BJ (cell line): ENCODE data around the gene GOLGA1. TPM values are rescaled to one million over a fixed set of nuclear protein-coding genes. Genes with fewer than 3 reads are reported as not detected.
A peak's percentile ranks its signal among the peaks of the same experiment; 100 is the strongest.

Experiments
- CTCF ChIA-PET: fragments of 350-600 bp; formaldehyde crosslinking; extraction: SDS; loops from one replicate; lab custom pipeline; 2021; ENCODE audit warnings: antibody characterized with exemption, inconsistent platforms; lab: Yijun Ruan, JAX
- POLR2A ChIA-PET: fragments of 300-600 bp; sonication (Branson Sonifier 250); formaldehyde crosslinking; extraction: SDS; loops from one replicate; lab custom pipeline; 2021; ENCODE audit warnings: antibody characterized with exemption; lab: Charles Lee
- DNase-seq: peaks from one replicate; pipeline ENCODE4 v3.0.0-alpha.2; 2011; ENCODE audit warnings: low read depth
- H3K27me3 ChIP-seq: 2 replicates; pipeline ENCODE4 v1.6.0; 2011; ENCODE audit warnings: low read length; ENCODE audit not compliant: control insufficient read depth, insufficient read depth
- H3K36me3 ChIP-seq: 2 replicates; pipeline ENCODE4 v1.5.1; 2011; ENCODE audit warnings: low read length; ENCODE audit not compliant: control insufficient read depth, insufficient read depth
- H3K4me3 ChIP-seq: 2 replicates; pipeline ENCODE4 v1.5.1; 2011; ENCODE audit warnings: low read depth, mild to moderate bottlenecking, control low read depth, low read length
- polyA plus RNA-seq: library from polyadenylated mRNA; depleted of rRNA; stranded (reverse); fragments of >200 nt; gene quantifications from 2 replicates; pipeline ENCODE4 v1.2.3, GENCODE V29; 2011
- TF ChIP-seq, protein P1 (sequence below): IDR thresholded peaks from 2 replicates; pipeline ENCODE4 v1.5.1; 2011; ENCODE audit warnings: low read depth, mild to moderate bottlenecking, control low read depth, inconsistent platforms, low read length, moderate library complexity; ENCODE audit not compliant: insufficient read depth

GOLGA1 gene
- polyA plus RNA-seq, 1 experiment: 12.4 TPM

- DNase-seq: no peak
- CTCF ChIA-PET: interaction anchor here (1.4 to 2.0 kb wide), 2 partner anchors 17 to 97 kb away, joined by 7 to 9 read pairs; partner anchors contain the start of gene NR6A1
- TF ChIP-seq, protein P1, sequence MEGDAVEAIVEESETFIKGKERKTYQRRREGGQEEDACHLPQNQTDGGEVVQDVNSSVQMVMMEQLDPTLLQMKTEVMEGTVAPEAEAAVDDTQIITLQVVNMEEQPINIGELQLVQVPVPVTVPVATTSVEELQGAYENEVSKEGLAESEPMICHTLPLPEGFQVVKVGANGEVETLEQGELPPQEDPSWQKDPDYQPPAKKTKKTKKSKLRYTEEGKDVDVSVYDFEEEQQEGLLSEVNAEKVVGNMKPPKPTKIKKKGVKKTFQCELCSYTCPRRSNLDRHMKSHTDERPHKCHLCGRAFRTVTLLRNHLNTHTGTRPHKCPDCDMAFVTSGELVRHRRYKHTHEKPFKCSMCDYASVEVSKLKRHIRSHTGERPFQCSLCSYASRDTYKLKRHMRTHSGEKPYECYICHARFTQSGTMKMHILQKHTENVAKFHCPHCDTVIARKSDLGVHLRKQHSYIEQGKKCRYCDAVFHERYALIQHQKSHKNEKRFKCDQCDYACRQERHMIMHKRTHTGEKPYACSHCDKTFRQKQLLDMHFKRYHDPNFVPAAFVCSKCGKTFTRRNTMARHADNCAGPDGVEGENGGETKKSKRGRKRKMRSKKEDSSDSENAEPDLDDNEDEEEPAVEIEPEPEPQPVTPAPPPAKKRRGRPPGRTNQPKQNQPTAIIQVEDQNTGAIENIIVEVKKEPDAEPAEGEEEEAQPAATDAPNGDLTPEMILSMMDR: no peak
- Histone ChIP-seq H3K36me3 (peaks cover 6% of the 10 kb centered on the region; the same call in 1 of the 2 replicates), H3K27me3 (no peaks in the 10 kb centered on the region), H3K4me3 (peak overlapping the region; percentile 96)
- POLR2A ChIA-PET: no interaction called here
Measured at GRCh38 chr9:124869466-124869985, 71.4 kb downstream of the GOLGA1 start.

DNA sequence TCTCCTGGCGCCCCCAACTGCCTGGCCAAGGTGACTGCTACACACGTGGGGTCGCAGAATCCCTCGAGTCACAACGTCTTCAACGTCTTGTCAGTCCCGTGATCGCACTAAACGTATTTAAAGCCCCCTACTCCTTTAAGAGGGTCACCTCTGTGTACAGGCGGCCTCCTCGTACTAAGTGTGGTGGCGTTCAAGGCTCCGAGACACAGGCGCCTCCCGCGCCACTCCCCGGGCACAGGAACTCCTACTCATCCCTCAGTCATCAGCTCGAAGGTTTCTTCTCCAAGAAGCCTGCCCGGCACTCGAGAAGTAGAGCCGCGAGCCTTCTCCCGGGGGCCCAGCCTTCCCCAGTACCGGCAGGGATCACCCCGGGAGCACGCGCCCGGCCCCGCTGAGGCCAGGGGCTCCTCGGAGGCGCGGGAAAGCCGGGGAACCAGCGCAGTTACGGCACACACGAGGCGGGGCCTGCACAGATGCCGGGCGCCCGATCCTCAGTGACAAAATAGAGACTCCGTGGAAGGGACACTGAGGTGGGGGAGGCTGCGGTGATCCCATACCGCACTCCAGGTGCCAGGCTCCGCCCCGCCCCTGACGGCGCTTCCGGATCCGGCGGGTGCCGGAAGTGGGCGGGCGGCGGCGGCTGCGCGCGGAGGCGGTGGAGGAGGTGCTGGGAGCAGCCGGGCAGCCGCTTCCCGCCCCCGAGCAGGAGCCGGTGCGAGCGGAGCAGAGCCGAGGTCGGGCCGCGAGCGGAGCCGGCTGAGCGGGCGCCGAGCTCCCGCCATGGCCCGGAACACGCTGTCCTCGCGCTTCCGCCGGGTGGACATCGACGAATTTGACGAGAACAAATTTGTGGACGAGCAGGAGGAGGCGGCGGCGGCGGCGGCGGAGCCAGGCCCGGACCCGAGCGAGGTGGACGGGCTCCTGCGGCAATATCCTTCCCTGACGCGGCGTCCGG lies 72.1 kb downstream of the GOLGA1 start:
- DNase-seq: no peak
- TF ChIP-seq, protein P1: peak; percentile 42; the same call in 1 of the 2 replicates
- H3K36me3 ChIP-seq: peaks cover 4% of the 10 kb centered on the region; the same call in 1 of the 2 replicates
- H3K4me3 ChIP-seq: peak overlapping the region; percentile 96
- no peaks in the 10 kb centered on the region for H3K27me3 ChIP-seq
- ChIA-PET CTCF (no interaction called here), POLR2A (no interaction called here)

DNA sequence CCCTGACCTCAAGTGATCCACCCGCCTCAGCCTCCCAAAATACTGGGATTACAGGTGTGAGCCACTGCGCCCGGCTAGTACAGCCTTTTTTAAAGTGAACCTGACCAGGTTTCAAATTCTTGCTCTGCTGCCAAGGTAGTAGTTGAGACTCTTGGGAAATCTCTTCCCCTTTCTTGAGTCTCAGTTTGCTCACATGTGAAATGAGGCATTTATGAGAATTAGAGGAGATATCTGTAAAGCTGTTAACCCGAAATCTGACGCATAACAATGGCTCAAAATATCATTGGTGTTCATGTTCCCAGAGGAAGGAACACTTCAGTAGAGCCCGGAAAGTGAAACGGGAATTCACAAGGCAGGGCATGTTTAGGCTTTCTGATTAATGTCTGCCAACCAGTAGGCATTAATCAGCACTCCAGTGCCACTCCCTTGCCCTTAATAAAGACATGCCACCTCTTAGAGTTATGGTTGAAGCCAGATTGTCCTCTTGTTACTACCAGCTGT lies 77.5 kb downstream of the GOLGA1 start:
- no peak for DNase-seq
- Histone ChIP-seq H3K36me3 (peaks cover 19% of the 10 kb centered on the region), H3K27me3 (no peaks in the 10 kb centered on the region), H3K4me3 (no peak overlapping the region)
- POLR2A ChIA-PET: no interaction called here
- CTCF ChIA-PET: interaction anchor here (1.6 to 36.1 kb wide), 3 partner anchors 11 to 87 kb away, joined by 4 to 1161 read pairs (median 50); partner anchors contain the start of genes NR6A1, OLFML2A and WDR38
- TF ChIP-seq, protein P1: no peak

- ChIA-PET CTCF (interaction anchor here (0.6 to 36.1 kb wide), 8 partner anchors 9 to 282 kb away, joined by 3 to 1161 read pairs (median 4); partner anchors contain the start of genes NR6A1, OLFML2A, SCAI and WDR38), POLR2A (interaction anchor here (0.6 to 1.1 kb wide), 4 partner anchors 89 to 380 kb away, joined by 3 to 5 read pairs (median 3); partner anchors contain the start of gene HSPA5)
- TF ChIP-seq, protein P1: peak; percentile 40
- Histone ChIP-seq H3K4me3 (peak within 1 kb of the TSS; percentile 96), H3K27me3 (no peaks in the 10 kb centered on the region), H3K36me3 (peaks cover 33% of the 10 kb centered on the region)
- peak; percentile 53 for DNase-seq
Measured at GRCh38 chr9:124861342-124862229, 79.3 kb downstream of the GOLGA1 start, which contains the start of the genes ARPC5L and RPL35. Gene ARPC5L (plus strand): TSS chr9:124862130. CDS start chr9:124869291, 7,161 bp downstream. Gene RPL35 (minus strand): TSS chr9:124861957. CDS start chr9:124861912, 45 bp downstream.
